Measurements from ENCODE around the gene L3MBTL1.

The L3MBTL1 gene

DNA sequence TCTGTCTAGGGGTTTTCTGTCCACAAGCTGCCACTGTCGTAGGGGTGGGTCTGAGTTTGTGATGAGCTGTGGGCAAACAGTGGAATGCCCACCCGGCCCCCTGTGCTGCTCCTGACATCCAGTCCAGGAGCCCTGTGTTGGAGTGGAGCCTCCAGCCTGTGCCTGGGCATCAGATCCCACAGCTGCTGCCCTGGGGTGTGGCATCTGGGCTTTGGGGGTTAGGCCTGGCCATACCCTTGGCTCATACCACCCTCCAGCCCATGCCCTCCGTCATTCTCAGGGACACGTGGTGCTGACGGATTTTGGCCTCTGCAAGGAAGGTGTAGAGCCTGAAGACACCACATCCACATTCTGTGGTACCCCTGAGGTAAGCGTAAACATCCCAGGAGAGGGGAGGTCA is 64.3 kb downstream of the L3MBTL1 start:
- no peak overlapping the region for H3K27ac ChIP-seq
- no peak for TF ChIP-seq ZFX (IDR thresholded peaks at IDR 0.05; ENCODE audit: borderline replicate concordance)
- TF ChIP-seq CTCF (IDR thresholded peaks at IDR 0.05): no peak

GRCh38 chr20:43572891-43573290 is 65.4 kb downstream of the L3MBTL1 start:
- TF ChIP-seq CTCF (IDR thresholded peaks at IDR 0.05) (no peak), ZFX (IDR thresholded peaks at IDR 0.05; ENCODE audit: borderline replicate concordance) (no peak)
- no peak overlapping the region for H3K27ac ChIP-seq

GRCh38 chr20:43576108-43576507 is 68.6 kb downstream of the L3MBTL1 start:
- H3K27ac ChIP-seq: no peak overlapping the region
- TF ChIP-seq CTCF (IDR thresholded peaks at IDR 0.05) (no peak), ZFX (IDR thresholded peaks at IDR 0.05; ENCODE audit: borderline replicate concordance) (no peak)

DNA sequence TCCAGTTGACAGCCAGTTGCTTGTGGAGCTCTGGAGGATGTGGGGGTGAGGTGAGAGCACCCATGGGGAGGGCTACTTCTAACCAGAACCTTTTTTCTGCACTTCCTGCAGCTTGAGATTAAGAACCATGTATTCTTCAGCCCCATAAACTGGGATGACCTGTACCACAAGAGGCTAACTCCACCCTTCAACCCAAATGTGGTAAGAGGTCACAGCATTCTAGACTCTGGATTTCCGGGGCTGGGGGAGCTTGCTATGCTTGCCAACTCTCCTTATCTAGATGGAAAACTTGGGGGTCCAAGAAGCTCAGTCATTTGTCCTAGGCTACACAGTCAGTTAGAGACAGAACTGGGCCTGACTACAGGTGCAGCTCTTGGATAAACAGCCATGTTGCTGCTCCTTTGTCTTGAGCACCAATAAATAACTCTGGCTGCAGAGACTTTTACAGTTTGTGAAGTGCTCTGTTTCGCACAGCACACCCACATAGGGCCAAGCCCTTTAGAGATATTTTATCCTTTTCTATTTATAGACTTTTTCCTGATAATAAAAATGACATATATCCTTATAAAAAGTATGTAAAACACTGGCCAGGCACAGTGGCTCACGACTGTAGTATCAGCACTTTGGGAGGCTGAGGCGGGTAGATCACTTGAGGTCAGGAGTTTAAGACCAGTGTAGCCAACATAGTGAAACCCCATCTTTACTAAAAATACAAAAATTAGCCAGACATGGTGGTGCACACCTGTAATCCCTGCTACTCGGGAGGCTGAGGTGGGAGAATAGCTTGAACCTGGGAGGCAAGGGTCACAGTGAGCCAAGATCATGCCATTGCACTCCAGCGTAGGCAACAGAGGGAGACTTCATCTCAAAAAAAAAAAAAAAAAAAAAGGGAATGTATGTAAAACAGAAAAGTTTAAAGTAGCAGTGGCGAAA is 72.6 kb downstream of the L3MBTL1 start:
- no peak overlapping the region for H3K27ac ChIP-seq
- no peak for TF ChIP-seq ZFX (IDR thresholded peaks at IDR 0.05; ENCODE audit: borderline replicate concordance)
- TF ChIP-seq CTCF (IDR thresholded peaks at IDR 0.05): no peak

DNA sequence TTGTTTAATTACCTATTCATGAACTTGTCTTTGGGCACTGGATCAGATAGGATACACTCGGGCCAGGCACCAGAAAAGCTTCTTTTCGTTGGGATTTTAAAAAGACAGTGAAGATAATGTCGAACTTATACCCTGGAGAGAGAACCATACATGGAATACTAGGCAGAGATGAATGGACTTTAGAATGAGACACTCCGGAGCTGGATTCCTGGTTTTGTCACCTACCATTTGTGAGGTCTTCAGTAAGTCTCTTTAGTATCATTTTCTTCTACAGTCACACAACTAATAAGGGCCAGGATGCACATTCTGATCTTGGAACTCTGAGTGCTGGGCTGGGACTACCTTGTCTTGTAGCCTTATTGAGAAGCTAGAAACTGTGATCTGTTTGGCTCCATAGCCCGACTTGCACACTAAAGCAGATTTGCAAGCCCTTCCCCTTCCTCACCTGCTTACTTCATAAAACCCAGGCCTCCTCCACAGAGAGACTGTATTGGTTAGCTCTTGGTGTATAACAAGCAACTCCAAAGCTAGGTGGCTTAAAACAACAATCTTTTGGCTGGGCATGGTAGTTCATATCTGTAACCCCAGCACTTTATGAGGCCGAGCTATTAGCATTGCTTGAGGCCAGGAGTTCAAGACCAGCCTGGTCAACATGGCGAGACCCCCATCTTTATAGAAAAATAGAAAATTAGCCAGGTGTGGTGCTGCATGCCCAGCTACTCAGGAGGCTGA is 75.8 kb downstream of the L3MBTL1 start:
- H3K27ac ChIP-seq: no peak overlapping the region
- TF ChIP-seq ZFX (IDR thresholded peaks at IDR 0.05; ENCODE audit: borderline replicate concordance) (no peak), CTCF (IDR thresholded peaks at IDR 0.05) (no peak)

DNA sequence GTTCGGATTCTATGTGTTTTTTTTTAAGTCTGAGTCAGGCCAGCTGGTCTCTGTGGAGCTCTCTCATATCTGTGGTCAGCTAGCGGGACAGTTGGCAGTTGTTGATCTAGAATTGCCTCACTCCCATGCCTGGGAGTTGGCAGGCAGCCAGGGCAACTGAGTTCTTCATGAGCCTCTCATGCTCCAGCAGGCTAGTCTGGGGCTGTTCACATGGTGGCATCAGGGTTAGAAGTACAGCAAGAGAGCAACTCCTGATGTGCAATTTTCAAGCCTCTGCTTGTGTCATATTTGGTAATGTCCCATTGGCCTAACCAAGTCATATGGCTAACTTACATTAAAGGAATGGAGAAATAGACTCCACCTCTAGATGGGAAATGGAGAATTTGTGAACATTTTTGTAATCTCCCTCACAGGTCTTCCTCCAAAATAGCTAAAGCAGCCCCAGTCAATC is 76.5 kb downstream of the L3MBTL1 start:
- no peak overlapping the region for H3K27ac ChIP-seq
- TF ChIP-seq ZFX (IDR thresholded peaks at IDR 0.05; ENCODE audit: borderline replicate concordance) (no peak), CTCF (IDR thresholded peaks at IDR 0.05) (no peak)

Data from 22Rv1 (cell line).